Prostate gland (tissue), 2 donors: ENCODE data around the gene MPZL3.

Source experiments
- POLR2A ChIP-seq: fragments of 450-650 bp; IDR thresholded peaks from one replicate; pipeline ENCODE4 v1.6.1; 2016; ENCODE audit warnings: antibody characterized with exemption, mild to moderate bottlenecking
- TF ChIP-seq, protein P1 (sequence below), 4 experiments: fragments of 200-600 bp in 2 of 4; fragments of 450-650 bp in 2 of 4; sonication (generic) in 2 of 4; IDR thresholded peaks; 1 replicate in 3 of 4; 2 replicates in 1 of 4; pipeline ENCODE4 v1.5.1; 2016 to 2019; ENCODE audit warnings: antibody characterized with exemption in 4 of 4, mild to moderate bottlenecking in 2 of 4, moderate library complexity in 2 of 4

DNA sequence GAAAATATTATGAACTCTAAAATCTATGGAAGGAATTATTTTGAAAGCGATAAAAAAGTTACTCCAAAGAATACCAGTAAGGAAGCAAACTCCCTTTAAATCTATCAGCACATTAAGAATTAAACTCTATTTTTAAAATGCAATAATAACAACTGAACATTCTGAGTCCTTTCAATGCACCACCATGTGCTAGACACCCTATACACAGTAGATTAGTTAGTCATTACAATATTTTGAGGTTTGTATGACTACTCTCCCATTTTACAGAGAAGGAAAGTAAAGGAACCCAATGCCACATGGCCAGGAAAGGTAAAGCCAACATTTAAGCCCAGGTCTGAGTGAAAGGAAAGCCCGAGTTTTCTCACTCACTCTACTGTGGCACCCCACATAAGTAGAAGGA is 45.1 kb downstream of the MPZL3 start:
- TF ChIP-seq, protein P1, sequence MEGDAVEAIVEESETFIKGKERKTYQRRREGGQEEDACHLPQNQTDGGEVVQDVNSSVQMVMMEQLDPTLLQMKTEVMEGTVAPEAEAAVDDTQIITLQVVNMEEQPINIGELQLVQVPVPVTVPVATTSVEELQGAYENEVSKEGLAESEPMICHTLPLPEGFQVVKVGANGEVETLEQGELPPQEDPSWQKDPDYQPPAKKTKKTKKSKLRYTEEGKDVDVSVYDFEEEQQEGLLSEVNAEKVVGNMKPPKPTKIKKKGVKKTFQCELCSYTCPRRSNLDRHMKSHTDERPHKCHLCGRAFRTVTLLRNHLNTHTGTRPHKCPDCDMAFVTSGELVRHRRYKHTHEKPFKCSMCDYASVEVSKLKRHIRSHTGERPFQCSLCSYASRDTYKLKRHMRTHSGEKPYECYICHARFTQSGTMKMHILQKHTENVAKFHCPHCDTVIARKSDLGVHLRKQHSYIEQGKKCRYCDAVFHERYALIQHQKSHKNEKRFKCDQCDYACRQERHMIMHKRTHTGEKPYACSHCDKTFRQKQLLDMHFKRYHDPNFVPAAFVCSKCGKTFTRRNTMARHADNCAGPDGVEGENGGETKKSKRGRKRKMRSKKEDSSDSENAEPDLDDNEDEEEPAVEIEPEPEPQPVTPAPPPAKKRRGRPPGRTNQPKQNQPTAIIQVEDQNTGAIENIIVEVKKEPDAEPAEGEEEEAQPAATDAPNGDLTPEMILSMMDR (IDR thresholded peaks at IDR 0.05): no peak
- no peak for TF ChIP-seq POLR2A
